ENCODE measurements around the gene CNOT8. TPM values are rescaled to one million over a fixed set of nuclear protein-coding genes. Genes with fewer than 3 reads are reported as not detected.

The CNOT8 gene
- total RNA-seq, 1 experiment from 2014 or later: 72.3 TPM

- CTCF ChIA-PET: no interaction called here
- POLR2A ChIA-PET (ENCODE audit: unreplicated experiment): no interaction called here
Measured at GRCh38 chr5:154841273-154841661, 17.2 kb upstream of the CNOT8 start.

GRCh38 chr5:154842689-154843530 lies 15.5 kb upstream of the CNOT8 start:
- CTCF ChIA-PET: no interaction called here
- Histone ChIP-seq H4K20me1 (ENCODE audit: insufficient read depth) (no peaks in the 10 kb centered on the region), H3K27ac (no peak overlapping the region), H3K9me2 (ENCODE audit: insufficient read depth) (no peaks in the 10 kb centered on the region), H3K79me2 (ENCODE audit: low read depth) (no peaks in the 10 kb centered on the region), H3K4me3 (no peak overlapping the region), H2AFZ (no peak overlapping the region), H3K27me3 (ENCODE audit: insufficient read depth, low read depth) (no peaks in the 10 kb centered on the region), H3K4me1 (replicated peaks; ENCODE audit: insufficient read depth) (no peaks in the 10 kb centered on the region), H3K9me3 (ENCODE audit: insufficient read depth, low read depth) (no peaks in the 10 kb centered on the region), H3K36me3 (ENCODE audit: low read depth) (no peaks in the 10 kb centered on the region), H3F3A (ENCODE audit: insufficient read depth, low read depth) (peaks cover 4% of the 10 kb centered on the region; the same call in 1 of the 2 replicates), H3K4me2 (no peak overlapping the region)
- POLR2A ChIA-PET (ENCODE audit: unreplicated experiment): interaction anchor here (0.6 to 0.7 kb wide), 2 partner anchors 17 to 757 kb away, joined by 4 read pairs; no protein-coding TSS in a partner anchor
- intact Hi-C loops (cut with micrococcal nuclease; ENCODE audit: unreplicated experiment): no loop called here
- TF ChIP-seq EZH2 (IDR thresholded peaks at IDR 0.05; ENCODE audit: low read depth): no peak
- TF ChIP-seq CTCF (conservative IDR thresholded peaks at IDR 0.05): no peak
- no peak for DNase-seq
- no TSS peak for BruUV-seq (replicated peaks)

More at GRCh38 chr5:154841273-154841661, 17.2 kb upstream of the CNOT8 start:
- H3K4me3 ChIP-seq: no peak overlapping the region
- no peak for DNase-seq
- H3K27ac ChIP-seq: no peak overlapping the region
- TF ChIP-seq CTCF (conservative IDR thresholded peaks at IDR 0.05): no peak
- TF ChIP-seq EZH2 (IDR thresholded peaks at IDR 0.05; ENCODE audit: low read depth): no peak
- no peak overlapping the region for H3K4me2 ChIP-seq
- H3K4me1 ChIP-seq (replicated peaks; ENCODE audit: insufficient read depth): no peaks in the 10 kb centered on the region
- H3K9me2 ChIP-seq (ENCODE audit: insufficient read depth): no peaks in the 10 kb centered on the region
- H4K20me1 ChIP-seq (ENCODE audit: insufficient read depth): no peaks in the 10 kb centered on the region
- no peaks in the 10 kb centered on the region for H3K27me3 ChIP-seq (ENCODE audit: insufficient read depth, low read depth)
- no peak overlapping the region for H2AFZ ChIP-seq
- H3F3A ChIP-seq (ENCODE audit: insufficient read depth, low read depth): peaks cover 4% of the 10 kb centered on the region; the same call in 1 of the 2 replicates
- H3K79me2 ChIP-seq (ENCODE audit: low read depth): no peaks in the 10 kb centered on the region
- no peaks in the 10 kb centered on the region for H3K36me3 ChIP-seq (ENCODE audit: low read depth)
- H3K9me3 ChIP-seq (ENCODE audit: insufficient read depth, low read depth): no peaks in the 10 kb centered on the region
- BruUV-seq (replicated peaks): no TSS peak
- intact Hi-C loops (cut with micrococcal nuclease; ENCODE audit: unreplicated experiment): no loop called here

GRCh38 chr5:154844809-154845208 lies 13.6 kb upstream of the CNOT8 start:
- Histone ChIP-seq H3F3A (ENCODE audit: insufficient read depth, low read depth) (peaks cover 4% of the 10 kb centered on the region; the same call in 1 of the 2 replicates), H4K20me1 (ENCODE audit: insufficient read depth) (no peaks in the 10 kb centered on the region), H3K79me2 (ENCODE audit: low read depth) (no peaks in the 10 kb centered on the region), H3K4me2 (no peak overlapping the region), H3K9me2 (ENCODE audit: insufficient read depth) (no peaks in the 10 kb centered on the region), H3K27ac (no peak overlapping the region), H3K27me3 (ENCODE audit: insufficient read depth, low read depth) (no peaks in the 10 kb centered on the region), H3K36me3 (ENCODE audit: low read depth) (no peaks in the 10 kb centered on the region), H2AFZ (no peak overlapping the region), H3K4me3 (no peak overlapping the region), H3K4me1 (replicated peaks; ENCODE audit: insufficient read depth) (no peaks in the 10 kb centered on the region), H3K9me3 (ENCODE audit: insufficient read depth, low read depth) (no peaks in the 10 kb centered on the region)
- DNase-seq: peak in 1 of 2 experiments; percentile 36
- ChIA-PET CTCF (no interaction called here), POLR2A (ENCODE audit: unreplicated experiment) (interaction anchor here (0.7 kb wide), 1 partner anchor 92 kb away, joined by 19 read pairs; no protein-coding TSS in a partner anchor)
- intact Hi-C loops (cut with micrococcal nuclease; ENCODE audit: unreplicated experiment): no loop called here
- BruUV-seq (replicated peaks): no TSS peak
- TF ChIP-seq EZH2 (IDR thresholded peaks at IDR 0.05; ENCODE audit: low read depth) (no peak), CTCF (conservative IDR thresholded peaks at IDR 0.05) (no peak)
